Forelimb muscle (tissue), 1 donor: ENCODE measurements around the gene HTT. TPM values are rescaled to one million over a fixed set of nuclear protein-coding genes. Genes with fewer than 3 reads are reported as not detected.
A peak's percentile ranks its signal among the peaks of the same experiment; 100 is the strongest.

Experiments
- DNase-seq: peaks from one replicate; pipeline ENCODE4 v3.0.0-alpha.2; 2013; ENCODE audit warnings: low read depth
- polyA plus RNA-seq: library from polyadenylated mRNA; unstranded; fragments of 120-200 nt; gene quantifications from one replicate; pipeline ENCODE4 v1.2.1, GENCODE V29; 2013; ENCODE audit not compliant: insufficient read length

The HTT gene
- polyA plus RNA-seq, result 21.1 TPM

- DNase-seq, result peak; percentile 93
Measured at GRCh38 chr4:3074078-3074845, at the start of gene HTT, which contains the start of gene HTT-AS. Gene HTT (plus strand): TSS chr4:3074681. CDS start chr4:3074826, 145 bp downstream. Gene HTT-AS (minus strand): TSS chr4:3074538.

- no peak for DNase-seq
Measured at GRCh38 chr4:3025881-3026280, 48.6 kb upstream of the HTT start.

GRCh38 chr4:3026540-3026939, 47.9 kb upstream of the HTT start:
- no peak for DNase-seq

- DNase-seq, result no peak
Measured at GRCh38 chr4:3029464-3029863, 45.0 kb upstream of the HTT start.

DNA sequence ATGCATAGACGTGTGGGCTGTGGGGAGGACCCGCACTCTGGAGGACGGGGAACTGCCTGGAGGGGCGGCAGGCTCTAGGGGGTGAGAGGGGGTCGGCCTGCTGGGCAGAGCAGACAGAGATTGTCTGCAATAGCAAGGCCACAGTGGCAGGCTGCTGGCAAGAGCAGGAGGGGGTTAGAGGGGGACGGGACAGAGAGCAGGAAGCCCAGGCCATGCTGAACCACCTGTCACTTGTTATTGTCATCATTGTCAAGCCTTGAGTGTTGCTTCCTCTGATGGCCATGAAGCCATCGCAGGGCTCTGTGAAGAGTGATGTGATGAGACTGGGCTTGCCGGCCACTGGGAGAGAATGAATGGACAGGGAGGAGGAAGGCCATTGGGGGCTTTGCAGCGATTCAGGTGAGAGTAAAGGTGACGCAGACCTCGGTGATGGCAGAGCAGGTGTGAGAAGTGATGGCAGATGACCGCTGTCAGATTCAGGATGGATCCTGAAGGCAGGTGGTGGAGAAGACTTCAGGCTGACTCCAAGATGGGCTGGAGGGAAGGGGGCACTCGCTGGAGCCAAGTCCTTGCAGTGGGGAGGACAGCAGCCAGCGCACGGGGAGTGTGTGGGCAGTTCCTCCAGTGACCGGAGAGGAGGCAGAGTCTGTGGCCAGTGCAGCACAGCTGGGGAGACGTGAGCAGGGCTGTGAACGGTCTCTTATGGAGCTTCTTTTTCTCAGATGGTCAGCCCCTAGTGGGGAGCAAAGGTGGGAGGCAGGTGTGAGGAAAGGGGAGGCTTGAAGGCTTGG, 43.7 kb upstream of the HTT start:
- no peak for DNase-seq

GRCh38 chr4:3031357-3032082, 43.0 kb upstream of the HTT start:
- no peak for DNase-seq

DNA sequence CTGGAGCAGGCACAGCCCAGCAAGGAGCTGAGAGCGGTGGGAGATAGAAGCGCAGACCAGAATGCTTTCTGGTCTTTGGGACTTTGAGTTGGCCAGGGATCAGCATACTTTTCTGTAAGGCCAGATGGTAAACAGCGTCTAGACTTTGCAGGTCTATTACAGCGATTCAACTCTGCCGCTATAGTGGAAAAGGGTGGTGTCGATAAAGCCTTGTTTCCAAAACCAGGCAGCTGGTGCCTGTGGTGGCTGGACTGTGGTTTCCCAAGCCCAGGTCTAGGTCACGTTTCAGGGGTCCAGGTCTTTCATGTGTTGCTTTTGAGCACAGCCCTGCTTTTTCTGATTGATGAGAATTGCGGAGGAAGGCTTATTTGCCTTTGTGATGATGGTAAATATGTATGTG, 40.2 kb upstream of the HTT start:
- no peak for DNase-seq

DNA sequence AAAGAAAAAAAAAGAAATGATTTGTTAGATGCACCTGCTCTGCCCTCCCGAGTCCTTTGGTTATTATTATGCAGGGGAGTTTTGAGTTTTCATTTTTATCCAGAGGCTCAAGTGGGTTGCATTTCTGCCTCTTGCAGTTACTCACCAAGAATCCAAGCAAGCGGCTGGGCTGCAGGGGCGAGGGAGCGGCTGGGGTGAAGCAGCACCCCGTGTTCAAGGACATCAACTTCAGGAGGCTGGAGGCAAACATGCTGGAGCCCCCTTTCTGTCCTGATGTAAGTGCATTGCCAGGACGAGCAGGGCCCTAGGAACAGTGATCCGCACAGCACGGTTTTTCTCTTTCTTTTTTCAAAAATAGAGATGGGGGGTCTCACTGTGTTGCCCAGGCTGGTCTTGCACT, 39.2 kb upstream of the HTT start:
- no peak for DNase-seq

DNA sequence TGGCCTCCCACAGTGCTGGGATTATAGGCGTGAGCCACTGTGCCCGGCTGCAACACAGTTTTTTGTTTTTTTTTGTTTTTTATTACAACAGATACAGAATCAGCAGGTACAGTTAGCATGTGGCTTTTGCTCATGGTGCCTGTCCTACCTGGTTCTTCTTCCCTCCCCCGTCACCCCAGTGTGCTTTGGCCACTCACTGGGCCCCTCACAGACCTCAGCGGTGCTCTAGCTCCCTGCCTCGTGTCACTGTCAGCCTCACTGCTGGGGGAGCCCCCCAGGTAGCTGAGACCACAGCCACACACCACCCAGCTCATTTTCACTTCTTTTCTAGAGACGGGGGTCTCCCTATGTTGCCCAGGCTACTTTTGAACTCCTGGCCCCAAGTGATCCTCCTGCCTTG, 38.8 kb upstream of the HTT start:
- no peak for DNase-seq

DNA sequence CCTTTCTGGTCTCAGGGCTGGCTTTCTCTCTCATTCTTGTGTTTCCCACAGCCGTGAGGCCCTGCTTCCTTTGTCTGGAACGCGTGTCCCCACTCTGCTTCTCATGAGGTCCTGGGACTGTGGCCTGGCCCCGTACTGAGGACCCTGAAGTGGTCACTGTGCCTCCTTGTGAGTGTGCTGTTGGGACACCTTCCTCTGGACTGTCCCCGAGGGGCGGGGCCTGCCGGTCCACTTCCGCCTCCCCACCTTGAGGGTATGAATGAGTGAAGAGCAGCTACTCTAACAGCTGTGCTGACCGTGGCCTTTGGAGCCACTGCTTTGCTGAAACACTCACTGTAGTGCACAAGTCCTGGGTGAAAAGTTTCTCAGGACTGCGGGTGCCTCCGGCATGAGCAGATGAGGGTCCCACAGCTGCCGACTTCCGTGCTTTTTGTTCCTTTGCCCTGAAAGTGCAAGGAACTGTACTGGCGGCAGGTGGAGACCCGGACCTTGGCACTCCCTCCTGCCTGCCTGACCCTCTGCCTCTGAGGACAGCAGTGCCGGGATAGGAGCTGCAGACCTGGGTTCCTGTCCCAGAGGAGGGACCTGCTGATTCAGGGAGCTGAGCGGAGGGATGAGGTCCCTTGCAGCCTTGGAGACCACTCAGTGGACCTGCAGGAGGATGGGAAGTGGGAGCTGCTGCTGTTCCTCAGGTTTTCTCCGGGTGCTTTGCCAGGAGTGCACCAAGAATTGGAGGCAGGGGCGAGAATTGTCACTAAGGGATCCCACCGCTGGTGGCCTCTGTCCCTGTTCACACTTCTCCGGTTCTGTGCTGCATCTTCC, 38.1 kb upstream of the HTT start:
- DNase-seq, result no peak

- no peak for DNase-seq
Measured at GRCh38 chr4:3037957-3038461, 36.5 kb upstream of the HTT start.

- DNase-seq, result no peak
Measured at GRCh38 chr4:3039706-3040366, 34.6 kb upstream of the HTT start.

- no peak for DNase-seq
Measured at GRCh38 chr4:3040452-3041191, 33.9 kb upstream of the HTT start.

DNA sequence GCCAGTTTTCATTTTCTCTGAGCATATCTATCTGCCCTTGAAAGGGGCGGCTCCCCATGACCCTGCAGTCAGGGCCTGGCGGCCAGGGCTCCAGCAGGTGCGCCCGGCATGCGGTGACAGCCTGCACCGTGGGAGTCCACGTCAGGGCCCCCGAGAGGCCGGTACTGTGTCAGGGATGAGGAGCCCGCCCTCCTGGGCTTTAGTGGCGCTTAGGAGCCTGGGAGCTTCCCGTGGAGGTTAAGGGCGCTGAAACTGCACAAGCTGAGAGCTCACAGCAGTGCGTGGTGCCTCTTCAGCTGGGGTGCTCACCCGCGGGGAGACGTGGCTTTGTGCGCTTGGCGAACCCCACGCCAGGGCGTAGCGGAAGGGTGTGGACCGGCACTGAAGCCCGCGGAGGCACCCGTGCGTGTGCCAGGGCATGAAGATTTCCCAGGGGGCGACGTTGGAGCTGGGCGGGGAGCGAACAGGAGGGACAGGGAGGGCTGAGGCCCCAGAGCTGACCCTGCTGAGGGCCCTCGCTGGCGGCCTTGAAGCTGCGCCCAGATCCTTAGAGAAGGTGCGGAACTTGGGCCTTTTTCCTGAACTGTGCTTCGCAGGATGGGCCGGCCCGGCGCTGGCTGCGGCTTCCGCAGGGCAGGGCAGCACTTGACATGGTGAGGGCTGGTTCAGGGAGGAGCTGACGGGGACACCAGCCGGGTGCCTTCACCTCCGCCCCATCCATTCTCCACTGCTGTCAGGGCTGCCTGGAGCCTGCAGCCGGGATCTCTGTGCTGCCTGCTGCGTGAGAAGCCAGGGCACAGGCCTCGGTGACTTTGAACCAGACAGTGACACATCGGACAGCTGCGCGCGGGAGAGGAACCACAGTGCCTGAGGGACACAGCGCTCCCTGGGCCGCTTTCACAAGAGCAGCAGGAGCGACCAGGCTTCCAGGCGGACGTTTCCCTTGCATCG, 33.0 kb upstream of the HTT start:
- DNase-seq, result no peak

GRCh38 chr4:3042226-3042625, 32.3 kb upstream of the HTT start:
- DNase-seq, result no peak

DNA sequence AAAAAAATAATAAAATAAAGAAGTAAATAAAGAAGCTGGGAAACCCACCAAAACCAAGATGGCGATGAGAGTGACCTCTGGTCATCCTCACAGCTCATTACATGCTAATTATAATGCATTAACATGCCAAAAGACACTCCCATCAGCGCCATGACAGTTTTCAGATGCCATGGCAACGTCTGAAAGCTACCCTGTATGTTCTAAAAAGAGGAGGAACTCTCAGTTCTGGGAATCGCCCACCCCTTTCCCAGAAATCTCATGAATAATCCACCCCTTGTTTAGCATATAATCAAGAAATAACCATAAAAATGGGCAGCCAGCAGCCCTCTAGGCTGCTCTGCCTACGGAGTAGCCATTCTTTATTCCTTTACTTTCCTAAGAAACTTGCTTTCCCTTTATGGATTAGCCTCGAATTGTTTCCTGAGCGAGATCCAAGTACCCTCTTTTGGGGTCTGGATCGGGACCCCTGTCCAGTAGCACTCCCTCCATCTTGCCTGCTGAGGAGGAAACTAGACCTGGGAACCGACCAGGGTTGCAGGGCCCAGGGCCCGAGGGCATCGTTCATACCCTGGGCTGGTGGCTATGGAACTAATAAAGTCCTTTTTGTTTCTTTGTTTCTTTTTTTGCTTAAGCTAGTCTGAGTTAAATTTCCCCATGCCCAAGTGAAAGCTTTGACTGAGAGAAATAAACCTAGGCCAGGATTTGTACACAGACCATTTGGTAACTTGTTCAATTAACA, 31.0 kb upstream of the HTT start:
- no peak for DNase-seq

DNA sequence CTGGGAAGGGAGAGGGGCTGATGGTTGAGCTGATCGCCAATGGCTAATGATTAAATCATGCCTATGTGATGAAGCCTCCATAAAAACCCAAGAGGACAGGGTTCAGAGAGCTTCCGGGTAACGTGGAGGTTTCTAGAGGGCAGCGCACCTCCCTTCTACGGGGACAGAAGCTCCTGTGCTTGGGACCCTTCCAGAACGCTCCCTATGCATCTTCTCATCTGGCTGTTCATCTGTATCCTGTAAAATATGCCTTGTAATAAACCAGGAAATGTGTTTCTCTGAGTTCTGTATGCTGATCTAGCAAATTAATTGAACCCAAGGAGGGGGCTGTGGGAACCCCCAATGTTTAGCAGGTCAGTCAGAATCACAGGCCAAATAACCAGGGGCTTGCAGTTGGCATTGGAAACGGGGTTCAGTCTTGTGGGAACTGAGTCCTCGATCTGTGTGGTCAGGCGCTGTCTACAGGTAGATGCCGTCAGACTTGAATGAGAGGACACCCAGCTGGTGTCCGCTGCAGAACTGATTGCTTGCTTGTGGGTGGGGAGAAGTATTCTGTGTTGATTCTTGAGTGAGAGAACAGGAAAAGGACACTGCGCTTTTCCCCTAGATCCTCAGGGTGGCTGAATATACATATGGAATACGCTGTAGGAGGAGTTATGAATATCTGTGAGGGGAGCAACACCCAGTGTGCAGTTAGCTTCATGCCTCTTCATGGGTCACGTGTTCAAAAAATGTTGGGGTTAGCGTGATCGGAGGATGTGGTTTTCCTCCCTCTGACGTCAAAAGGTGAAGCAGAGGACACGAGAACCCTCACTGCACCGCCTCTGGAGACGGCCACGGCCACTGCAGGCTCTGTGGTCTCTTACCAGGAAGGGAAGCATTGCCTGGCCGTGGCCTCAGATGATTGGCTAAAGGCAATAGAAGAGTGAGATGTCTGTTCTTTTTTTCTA, 29.3 kb upstream of the HTT start:
- DNase-seq, result no peak
